GM18867 (cell line): Measurements from ENCODE around the gene MT1A.

Experiments used
- ATAC-seq: cut with Tn5 transposase; IDR thresholded peaks from one replicate; pipeline ENCODE4 v1.9.1; 2021; ENCODE audit warnings: mild to moderate bottlenecking, moderate library complexity; ENCODE audit not compliant: unreplicated experiment

The MT1A gene

DNA sequence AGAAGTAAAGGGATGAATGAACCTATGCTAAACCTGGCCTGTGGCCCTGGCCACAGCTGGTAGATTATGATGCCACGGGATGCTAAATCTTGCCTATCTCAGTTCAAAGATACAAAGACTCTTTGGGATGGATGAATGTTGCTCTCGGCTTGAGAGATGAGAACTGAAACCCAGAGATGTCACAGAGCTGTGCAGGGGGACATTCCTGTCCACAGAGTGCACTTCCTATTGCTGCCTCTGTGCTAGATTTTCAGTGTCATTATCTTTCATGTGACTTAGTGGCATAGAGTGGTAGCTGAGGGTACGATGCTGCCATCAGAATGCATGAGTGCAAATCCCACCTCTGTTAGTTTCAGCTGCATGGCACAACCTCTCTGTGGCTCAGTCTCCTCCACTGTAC is 8.3 kb upstream of the MT1A start:
- ATAC-seq = peak; percentile 78

DNA sequence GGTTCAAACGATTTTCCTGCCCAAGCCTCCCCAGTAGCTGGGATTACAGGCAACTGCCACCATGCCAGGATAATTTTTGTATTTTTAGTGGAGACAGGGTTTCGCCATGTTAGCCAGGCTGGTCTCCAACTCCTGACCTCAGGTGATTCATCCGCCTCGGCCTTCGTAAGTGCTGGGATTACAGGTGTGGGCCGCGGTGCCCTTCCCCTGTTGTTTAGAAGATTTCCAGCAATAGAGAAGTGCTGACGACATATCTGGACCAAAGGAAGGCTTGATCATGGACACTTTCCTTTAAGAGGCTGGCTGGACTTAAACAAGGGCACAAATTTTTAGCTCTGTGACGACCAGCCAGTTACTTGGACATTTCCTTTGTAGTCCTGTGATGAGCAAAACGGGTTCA is 7.3 kb upstream of the MT1A start:
- no peak for ATAC-seq

DNA sequence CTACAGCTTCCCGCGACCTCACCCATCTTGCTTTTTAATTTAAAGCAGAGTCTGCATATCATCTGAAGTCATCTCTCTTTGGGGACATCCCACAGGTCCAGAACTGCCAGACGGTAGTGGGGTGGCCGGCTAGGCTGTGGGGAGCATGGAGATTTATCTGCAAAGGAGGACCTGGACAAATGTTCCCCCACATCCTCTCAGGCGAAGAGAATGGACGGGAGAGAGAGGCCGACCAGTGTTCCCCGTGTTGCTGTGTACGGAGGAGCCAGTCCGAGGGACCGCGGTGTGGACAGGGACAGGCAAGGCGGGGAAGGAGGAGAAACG is 6.7 kb upstream of the MT1A start:
- no peak for ATAC-seq

DNA sequence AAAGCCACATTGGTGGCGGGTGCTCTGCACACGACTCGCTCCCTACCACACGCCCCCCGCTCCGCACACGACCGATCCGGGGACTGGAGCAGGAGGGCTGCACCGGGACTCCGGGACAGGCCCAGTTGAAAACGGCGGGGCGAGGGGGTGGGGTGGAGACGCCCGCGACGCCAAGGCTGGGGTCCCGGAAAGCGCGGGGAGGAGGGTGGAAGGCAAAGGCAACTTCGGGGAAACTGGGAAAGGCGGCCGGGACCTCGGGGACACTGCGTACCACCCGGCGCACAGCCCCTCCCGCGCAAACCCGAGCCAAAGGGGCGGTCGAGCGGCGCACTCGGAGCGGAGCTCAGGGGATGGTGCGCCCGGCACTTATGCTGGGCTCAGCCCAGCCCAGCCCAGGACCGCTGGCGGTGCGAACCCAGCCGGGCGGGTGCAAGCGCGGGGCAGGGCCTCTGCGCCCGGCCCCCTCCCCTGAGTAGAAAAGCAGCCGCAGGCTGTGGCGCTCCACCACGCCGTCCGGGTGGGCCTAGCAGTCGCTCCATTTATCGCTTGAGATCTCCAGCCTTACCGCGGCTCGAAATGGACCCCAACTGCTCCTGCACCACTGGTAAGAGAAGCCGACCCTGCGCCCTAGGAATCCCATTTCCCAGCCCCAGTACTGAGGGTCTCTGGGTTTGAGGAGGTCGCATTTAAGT is 6.2 kb upstream of the MT1A start, which contains the start of gene MT1M:
Gene MT1M (plus strand): TSS at position 504 of the 692 bp plus-strand sequence. CDS start 73 bp downstream, at position 577.
- no peak for ATAC-seq

DNA sequence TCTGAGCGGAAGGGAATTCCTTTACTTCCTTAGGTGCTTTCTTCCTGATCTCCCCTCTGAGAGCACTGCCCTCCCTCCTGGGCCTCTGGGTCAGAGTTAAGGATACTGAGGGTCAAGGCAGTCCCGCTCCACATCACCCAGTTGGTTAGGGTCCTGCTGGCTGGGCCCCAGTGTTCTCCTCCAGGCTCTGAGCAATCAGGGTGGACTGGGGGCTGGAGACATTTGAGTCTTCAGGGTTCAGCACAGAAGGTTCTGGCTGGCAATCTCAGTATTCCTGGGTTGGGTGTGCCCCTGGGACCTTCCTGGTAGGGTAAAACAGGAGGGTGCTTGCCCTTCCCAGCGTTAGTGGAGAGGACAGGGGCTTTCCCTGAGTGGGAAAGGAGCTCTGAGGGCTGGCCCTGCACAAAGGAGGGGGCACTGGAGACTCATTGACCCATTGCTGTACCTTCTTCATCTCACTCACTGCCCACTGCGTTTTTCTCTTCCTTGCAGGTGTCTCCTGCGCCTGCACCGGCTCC is 5.6 kb upstream of the MT1A start:
- no peak for ATAC-seq

DNA sequence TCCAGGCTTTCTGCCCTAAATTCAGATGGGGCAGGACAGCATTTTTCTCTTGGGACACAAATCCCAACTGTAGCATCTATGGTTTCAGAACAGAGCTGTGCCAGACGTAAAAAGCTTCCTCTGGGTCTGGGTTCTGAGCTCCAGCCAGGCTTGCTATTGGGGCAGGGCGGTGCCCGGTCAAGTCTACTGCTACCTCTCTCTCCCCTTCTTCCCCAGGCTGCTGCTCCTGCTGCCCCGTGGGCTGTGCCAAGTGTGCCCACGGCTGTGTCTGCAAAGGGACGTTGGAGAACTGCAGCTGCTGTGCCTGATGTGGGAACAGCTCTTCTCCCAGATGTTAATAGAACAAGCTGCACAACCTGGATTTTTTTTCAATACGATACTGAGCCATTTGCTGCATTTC is 4.9 kb upstream of the MT1A start:
- no peak for ATAC-seq

DNA sequence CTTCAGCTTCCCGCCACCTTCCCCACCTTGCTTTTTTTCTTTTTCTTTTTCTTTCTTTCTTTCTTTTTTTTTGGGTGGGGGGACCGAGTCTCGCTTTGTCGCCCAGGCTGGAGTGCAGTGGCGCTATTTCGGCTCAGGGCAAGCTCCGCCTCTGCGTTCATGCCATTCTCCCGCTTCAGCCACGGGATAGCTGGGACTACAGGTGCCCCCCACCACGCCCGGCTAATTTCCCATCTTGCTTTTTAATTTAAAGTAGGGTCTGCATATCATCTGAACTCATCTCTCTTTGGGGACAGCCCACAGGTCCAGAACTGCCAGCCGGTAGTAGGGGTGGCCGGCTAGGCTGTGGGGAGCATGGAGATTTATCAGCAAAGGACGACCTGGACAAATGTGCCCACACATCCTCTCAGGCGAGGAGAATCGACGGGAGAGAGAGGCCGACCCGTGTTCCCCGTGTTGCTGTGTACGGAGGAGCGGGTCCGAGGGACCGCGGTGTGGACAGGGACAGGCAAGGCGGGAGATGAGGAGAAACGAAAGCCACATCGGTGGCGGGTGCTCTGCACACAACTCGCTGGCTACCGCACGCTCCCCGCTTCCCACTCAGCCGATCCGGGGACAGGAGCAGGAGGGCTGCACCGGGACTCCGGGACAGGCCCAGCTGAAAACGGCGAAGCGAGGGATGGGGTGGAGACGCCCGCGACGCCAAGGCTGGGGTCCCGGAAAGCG is 3.6 kb upstream of the MT1A start:
- ATAC-seq = no peak

DNA sequence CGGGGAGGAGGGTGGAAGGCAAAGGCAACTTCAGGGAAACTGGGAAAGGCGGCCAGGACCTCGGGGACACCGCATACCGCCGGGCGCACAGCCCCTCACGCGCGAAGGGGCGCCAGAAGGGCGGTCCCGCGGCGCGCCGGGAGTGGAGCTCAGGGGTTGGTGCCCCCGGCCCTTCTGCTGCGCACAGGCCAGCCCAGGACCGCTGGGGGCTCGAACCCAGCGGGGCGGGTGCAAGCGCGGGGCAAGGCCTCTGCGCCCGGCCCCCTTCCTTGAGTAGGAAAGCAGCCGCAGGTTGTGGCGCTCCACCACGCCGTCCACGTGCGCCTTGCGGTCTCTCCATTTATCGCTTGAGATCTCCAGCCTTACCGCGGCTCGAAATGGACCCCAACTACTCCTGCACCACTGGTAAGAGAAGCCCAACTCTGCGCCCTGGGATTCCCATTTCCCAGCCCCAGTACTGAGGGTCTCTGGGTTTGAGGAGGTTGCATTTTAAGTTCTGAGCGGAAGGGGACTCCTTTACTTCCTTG is 3.0 kb upstream of the MT1A start:
- no peak for ATAC-seq

DNA sequence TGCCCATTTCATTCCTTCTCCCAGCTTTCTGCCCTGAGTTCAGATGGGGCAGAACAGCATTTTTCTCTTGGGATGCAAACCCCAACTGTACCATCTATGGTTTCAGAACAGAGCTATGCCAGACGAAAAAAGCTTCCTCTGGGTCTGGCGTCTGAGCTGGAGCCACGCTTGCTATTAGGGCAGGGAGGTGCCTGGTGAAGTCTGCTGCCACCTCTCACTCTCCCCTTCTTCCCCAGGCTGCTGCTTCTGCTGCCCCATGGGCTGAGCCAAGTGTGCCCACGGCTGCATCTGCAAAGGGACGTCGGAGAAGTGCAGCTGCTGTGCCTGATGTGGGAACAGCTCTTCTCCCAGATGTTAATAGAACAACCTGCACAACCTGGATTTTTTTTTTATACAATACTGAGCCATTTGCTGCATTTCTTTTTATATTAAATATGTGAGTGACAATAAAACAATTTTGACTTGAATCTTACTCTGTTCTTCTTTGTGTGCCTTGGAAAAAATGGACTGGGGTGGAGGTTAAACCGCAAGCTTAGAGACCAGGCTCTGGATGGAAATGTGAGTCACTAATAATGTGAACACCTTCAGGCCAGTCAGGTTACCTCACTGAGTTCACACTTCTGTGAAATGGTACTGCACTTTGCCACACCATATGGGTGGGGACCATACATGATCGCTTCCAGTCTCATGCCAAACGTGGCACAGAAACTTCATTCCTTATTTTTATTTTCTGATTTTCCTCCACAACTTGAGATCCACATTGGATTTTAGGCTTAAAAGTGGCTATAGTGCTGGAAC is 1.7 kb upstream of the MT1A start:
- no peak for ATAC-seq

DNA sequence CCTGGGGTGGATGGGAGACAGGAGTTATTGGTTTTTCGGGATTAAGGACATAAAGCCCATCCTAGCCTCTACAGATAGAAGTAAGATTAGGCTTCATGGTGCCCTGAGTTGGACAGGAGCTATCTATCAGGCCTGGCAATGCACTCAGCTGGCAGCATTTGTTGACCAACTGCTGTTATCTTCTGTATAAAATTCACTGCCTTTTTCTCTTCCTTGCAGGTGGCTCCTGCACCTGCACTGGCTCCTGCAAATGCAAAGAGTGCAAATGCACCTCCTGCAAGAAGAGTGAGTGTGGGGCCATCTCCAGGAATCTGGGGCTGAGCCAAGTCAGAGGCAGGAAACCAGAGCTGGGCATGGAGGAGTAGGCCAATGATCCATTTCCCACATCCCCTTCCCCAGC is 579 bp downstream of the MT1A start:
- ATAC-seq = no peak

DNA sequence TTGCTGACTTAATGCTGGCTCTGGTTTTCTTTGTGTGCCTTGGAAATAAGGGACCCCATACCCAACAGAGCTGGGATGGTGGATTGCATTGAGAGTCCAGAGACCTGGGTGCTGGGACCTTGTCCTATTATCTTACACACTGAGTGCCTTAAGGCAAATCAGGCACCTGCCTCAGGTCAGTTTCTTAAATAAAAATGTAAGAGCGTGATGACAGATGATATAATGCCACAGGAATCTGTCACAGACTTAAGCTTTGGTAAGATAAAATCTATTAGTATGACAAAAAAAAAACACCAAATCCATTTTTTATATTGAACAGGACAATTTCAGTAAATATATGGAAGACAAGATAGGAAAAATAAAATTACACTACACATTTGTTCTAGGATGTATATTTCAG is 1.6 kb downstream of the MT1A start:
- no peak for ATAC-seq

DNA sequence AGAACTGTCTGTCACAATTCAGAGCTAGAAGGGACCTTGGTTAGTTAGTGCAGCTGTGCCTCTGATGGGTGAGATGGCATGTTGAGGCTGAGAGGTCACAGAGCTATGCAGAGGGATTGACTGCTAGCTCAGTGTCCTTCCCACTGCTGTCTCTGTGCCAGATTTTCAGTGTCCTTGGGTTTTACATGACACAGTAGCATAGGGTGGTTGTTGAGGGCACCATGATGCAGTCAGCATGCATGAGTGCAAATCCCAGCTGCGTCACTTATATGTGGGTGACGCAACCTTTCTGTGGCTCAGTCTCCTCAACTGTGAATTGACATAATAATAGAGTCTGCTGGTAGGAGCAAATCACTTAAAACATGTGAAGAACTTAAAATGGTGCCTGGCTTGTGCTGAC is 2.7 kb downstream of the MT1A start:
- no peak for ATAC-seq

DNA sequence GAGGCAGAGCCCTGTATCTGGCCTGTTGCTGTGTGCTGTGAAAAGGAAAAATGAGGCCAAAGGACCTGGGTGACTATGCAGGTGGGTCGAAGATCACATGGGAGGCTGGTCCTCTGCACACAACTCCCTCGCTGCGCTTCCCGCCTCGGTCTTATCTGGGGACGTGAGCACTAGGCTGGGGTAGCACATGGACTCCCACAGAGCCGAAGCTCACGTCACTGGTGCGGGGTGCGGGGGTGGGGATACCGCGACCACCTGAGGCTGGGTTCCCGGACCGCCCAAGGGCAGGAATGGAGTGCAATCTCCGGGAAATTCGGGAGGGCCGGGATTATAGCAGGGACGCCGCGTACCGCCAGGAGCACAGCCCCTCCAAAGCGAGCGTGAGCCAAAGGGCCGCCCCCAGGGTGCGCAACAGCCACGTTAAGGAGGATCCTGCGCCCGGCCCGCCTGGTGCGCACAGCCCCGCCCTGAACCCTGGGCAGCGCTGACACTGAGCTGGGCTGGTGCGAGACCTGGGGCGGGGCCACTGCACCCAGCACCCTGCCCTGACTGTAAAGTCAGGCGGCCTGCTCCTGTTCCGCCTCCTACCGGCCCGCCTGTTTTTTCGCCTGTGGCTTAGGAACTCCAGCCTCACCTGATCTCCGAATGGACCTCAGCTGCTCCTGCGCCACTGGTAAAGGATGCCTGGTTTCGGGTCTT is 4.8 kb downstream of the MT1A start:
- ATAC-seq = peak; percentile 95

DNA sequence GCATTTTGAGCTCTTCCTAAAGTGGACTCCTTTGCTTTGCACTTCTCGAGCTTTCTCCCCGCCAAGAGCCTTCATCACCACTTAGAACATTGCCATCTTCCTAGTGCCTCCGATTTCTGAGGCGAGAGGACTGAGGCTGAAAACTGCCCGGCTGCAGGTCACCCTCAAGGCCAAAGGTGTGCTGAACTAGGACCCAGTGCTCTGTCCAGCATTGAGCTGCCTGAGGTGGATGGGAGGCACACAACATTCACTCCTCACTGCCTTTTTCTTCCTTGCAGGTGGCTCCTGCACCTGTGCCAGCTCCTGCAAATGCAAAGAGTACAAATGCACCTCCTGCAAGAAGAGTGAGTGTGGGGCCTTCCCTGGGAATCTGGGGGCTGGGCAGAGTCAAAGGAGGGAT is 5.4 kb downstream of the MT1A start:
- ATAC-seq = no peak

DNA sequence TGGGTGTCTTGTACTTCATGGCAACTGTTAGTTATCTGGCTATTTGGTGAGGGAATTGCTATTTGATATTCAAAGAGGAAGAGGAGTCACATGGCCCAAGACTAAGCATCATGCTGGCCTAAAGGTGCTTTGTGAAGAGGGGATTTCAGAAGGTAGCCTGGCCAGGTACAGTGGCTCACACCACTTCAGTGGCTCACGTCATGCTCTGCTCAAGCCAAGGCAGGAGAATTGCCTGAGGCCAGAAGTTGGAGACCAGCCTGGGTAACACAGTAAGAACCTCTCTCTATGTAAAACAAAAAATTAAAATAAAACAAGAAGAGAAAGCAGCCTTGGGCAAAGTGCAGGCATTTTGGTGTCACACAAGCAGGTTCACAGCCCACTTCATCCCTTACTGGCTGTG is 6.8 kb downstream of the MT1A start:
- no peak for ATAC-seq

DNA sequence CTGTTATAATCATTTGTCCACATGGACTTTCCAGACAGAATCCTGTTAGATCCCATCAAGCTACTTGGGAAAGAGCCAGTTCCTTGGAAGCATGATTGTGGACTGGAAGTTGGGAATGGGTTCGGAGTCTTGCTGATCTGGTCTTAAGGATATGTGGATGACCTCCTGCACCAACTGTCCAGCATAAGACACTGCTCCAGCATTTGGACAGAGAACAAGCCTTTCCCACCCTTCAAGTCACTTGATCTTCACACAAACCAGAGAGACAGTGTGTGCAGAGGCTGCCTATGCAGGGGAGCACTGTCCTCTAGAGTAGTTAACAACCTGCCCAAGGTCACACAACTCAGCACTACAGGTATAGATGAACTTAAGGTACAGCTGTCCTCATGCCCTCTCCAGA is 7.4 kb downstream of the MT1A start:
- no peak for ATAC-seq

DNA sequence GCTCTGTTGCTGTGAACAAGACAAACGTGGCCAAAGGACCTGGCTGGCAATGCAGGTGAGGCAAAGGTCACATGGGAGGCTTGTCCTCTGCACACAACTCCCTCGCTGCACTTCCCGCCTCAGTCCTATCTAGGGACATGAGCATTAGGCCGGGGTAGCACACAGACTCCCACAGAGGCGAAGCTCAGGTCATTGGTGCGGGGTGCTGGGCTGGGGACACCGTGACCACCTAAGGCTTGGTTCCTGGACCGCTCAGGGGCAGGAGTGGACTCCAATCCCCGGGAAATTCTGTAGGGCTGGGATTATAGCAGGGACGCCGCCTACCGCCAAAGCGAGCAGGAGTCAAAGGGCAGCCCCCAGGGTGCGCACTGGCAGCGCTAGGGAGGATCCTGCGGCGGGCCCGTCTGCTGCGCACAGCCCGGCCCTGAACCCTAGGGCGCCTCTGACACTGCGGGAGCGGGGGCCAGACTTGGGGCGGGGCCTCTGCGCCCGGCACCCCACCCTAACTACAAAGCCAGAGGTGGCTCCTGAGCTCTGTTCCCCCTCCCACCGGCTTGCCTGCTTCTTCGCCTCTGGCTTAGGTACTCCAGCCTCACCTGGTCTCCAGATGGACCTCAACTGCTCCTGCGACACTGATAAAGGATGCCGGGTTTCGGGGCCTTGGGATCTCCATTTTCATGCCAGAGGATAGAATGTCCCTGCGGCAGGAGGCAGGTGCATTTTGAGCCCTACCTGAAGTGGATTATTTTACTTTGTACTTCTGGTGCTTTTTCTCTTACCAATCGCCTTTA is 9.4 kb downstream of the MT1A start:
- ATAC-seq = no peak

DNA sequence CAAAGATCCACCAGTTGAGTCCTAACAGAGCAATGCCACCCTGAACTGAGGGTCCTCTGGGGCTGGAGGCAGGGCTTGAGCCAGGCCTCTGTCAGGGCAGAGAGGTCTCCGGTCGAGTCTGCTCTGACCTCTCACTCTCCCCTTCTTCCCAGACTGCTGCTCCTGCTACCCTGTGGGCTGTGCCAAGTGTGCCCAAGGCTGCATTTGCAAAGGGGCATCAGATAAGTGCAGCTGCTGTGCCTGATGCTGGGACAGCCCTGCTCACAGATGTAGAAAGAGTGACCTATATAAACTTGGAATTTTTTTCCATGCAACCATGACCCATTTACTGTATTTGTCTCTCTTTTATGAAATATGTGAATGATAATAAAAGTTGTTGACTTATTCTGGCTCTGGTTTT is 10.8 kb downstream of the MT1A start:
- ATAC-seq = no peak

DNA sequence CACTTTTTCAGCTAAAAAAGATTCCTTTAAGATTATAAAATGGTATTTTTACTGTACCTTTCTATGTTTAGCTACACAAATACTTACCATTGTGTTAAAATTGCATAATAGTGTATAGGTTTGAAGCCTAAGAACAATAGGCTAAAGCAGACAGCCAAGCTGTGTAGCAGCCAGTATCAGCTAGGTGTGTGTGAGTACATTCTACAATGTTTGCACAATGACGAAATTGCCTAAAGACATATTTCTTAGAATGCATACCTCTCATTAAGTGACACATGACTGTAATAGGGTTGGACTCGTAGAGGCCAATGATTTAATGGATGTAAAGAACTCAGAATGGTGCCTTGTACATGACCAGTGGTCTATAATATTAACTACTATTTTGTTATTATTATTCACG is 11.4 kb downstream of the MT1A start:
- no peak for ATAC-seq

DNA sequence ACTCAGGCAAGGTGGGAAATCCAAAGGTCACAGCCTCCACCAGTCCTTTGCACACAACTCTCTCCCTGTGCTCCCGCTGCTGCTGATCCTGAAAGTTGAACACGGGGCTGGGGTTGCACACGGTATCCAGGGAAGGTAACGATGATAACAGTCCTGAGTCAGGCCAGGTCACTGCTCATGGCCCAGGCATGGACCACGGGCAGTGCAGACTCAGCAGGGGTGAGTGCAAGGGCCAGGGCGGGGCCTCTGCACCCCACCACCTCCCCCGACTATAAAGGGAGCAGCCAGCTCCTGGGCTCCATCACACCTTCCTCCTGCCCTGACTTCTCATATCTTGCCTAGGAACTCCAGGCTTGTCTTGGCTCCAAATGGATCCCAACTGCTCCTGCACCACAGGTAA is 13.1 kb downstream of the MT1A start, which contains the start of gene MT1B:
Gene MT1B (plus strand): TSS at position 301 of the 400 bp plus-strand sequence. CDS start 68 bp downstream, at position 369.
- ATAC-seq = no peak
